Nucleus accumbens (tissue), 56 donors: ENCODE results near the gene DYRK4.

ENCODE experiments used
- DNase-seq, 56 donors: peaks; one replicate each; lab custom pipeline; 2025; lab: John Stamatoyannopoulos, UW

The DYRK4 gene

DNA sequence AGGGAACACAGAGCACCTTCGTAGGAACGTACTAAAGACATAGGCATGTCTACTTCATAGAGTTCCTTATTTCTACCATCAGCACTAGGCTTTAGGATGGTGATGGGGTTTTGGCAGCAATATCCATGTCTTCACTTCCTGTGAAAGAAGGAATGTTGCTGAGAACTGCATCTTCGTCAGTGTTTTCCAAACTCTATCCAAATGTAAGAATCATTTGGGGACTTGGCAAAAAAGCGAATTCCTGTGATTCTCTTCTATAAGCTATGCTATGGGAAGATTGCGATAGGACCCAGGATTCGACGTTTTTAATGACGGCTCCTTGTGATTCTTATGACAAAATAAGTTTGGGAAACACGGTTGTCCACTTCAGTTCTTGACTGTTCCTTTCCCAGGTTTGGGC, 47.1 kb downstream of the DYRK4 start:
- DNase-seq = no peak

DNA sequence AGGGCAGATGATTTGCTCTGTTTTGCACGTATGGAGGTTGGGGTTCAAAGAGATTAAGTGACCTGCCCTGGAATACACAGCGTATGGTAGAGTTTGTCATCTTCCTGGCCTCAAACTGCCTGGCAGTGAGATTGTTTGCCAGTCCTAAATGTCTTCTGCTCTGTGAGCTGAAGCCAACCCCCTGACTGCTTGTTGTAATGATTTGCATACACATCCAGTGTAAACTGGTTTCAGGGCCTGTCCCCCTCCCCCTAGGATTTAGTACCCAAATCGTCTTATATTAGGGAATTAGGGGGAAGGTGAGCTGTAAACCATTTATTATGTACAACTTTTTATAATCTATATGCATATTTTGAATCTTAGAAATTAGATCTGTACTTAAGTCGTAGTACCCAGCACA, 48.5 kb downstream of the DYRK4 start:
- DNase-seq = no peak

DNA sequence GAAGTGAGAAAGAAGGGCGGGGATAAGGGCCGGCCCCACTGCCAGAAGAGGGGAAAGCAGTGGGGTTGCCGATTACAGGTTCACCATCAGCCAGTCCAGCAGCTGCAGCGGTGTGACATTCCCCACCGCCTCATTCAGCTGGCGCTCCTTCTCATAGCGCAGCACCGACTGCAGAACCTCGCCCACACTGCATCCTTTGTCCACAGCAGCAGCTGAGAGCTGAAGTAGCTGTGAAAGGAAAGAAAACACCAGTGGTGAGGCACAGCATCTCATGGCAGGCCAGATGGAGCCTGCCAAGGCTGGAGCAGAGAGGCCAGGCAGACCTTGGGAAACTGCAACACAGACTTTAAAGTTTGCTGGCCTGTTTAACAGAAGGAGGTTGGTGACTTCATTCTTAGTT, 53.7 kb downstream of the DYRK4 start:
- DNase-seq = peak in 32 of 56 donors; percentile 0 to 60 (median 18)

DNA sequence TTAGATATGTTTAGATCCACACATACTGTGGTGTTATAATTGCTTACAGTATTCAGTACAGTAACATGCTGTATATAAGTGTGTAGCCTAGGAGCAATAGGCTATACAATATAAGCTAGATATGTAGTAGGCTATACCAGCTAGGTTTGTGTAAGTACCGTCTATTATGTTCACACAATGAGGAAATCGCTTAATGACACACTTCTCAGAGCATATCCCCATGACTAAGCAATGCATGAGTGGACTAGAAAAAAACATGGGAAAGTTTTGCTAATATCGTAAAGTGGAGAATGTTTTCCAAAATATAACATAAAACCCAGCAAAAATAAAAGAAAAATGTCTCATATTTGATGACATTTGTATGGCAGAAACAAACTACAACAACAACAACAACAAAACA, 59.5 kb downstream of the DYRK4 start:
- no peak for DNase-seq

DNA sequence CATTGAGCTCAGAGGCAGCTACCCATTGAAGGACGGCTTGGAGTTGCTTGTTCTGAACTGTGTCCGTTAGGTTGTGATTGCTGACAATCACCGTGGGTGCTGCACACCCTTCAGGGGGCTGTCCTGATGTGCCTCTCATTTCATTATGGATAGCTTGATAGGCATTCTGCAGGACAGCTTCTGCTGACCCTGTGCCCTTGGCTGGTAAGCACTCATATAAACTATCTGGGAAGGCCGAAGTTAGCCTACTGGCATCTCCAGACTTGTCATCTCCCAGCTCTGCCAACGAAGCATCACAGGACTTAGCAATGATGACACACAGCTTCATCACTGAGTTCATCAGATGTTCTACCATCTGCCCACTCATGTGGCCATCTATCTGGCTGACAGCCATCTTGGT, 64.5 kb downstream of the DYRK4 start:
- no peak for DNase-seq

DNA sequence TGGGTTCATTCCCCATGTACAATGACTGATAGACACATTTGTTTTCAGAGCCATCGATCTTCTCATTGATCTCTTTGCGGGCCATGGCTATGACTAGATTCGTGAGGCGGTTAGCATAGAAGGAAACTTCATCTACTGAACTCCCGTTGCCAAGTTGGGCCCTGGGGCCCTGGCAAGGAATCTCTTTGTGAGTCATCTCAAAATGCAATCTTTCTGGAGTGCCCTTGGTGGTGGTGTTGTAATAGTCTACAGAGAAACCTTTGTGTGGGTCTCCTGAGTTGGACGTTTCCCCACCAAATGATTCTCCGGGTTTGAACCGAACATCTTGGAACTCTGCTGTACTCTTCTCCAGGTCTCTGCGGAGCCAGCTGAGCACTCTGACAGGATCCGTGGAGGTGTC, 66.4 kb downstream of the DYRK4 start:
- no peak for DNase-seq

DNA sequence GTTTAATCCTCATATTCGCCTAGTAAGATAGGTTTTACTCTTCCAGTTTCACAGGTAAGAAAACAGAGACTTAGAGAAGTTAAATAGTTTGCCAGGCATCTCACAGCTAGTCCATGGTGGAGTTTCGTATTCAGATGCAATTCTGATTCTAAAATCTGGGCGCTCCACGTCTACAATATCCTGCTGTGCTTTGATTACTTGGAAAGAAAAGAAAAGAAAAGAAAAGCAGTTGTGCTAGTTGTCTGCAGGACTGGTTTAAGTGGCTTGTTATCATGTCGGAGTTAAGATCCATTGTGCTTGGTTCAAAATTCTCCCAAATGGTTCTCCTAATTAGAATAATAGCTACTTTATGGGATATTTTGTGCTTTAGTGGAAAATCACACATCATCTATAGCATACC, 68.3 kb downstream of the DYRK4 start:
- no peak for DNase-seq

DNA sequence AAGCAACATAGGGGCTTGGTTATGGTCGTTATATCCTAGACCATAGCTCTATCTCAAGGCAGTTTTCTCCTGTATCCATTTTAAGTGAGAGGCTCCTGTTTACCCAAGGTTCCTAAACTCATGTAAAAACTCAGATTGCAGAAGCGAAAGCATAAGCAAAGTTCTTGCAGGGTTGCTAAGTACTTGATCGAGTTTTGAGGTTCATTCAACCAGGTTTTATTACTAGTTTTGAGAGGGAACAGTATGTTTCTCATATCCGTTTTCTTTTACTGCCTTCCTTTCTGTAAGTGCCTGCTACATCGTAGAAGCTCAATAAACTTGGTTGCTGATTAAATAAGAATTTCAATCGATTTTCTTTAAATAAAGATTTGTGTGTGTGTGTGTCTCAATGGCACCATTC, 81.7 kb downstream of the DYRK4 start:
- DNase-seq = no peak

DNA sequence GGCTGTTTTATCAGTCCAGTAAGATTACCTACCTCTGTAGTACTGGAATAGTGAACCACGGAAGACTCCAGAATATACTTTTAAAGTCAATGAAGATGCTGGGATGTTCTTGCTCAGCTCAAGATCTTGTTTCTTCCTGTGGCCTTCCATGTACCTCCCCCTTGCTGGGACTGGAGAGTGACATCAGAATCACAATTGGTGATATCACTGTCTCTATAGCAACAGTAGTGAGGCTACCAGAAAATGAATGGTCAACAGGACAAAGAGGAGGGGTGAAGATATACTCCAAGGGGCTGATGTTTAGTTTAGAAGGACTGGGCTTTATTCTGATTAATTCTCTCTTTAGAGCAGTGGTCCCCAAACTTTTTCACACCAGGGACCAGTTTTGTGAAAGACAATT, 83.0 kb downstream of the DYRK4 start:
- DNase-seq = no peak

DNA sequence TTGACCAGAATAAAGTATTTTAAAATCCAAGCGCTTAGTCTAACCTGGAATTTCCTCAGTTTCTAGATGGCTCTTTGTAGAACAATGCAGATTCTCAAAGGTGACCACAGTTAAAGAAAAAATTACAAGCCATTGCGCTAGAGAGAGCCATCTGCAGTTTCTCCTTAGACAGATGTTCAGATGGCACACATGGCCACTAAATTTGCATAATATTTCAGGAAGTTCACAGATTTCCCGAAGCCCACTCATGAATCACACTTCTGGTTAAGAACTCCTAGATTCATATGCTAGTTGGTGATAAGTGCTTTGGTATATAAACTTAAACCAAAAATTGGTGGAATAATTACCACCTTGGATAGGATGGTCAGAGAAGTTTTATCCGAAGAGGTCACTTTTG, 86.1 kb downstream of the DYRK4 start:
- no peak for DNase-seq

DNA sequence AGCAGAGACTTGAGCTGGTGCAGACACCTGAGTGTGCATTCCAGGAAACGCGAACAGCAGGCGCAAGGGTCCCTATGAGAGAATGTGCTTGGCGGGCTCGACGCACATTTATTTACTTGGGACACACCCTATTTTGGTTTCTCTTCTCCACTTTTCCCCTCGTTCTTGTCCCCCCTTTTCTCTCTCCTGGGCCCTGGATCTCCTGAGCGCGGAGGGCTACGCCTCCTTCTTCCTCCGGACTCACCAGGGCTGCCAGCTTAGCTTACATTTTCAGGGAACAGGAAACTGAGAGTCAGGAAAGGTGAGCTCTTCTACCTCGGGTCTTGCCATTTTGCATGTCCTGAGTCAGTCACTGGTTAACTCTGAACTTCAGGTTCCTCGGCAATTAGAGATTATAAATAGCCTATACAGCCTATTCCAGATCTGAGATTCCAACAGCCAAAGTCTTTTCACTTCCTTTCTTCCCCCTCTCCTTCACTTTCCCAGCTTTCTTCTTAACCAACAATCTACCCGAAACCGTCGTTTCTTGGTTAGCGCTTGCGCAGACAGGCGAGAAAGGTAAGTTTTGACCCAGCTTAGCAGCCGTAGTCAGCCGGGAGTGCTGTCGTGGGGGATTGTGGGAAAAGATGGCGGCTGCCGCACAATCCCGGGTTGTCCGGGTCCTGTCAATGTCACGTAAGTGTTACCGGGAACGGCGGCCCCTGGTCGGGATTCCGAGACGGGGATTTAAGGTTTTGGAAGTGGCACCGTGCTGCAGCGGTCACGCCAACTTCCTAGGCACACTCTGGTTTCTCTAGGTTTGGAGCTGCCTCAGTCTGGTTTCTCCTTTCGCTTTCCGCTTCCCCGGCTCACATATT, 86.7 kb downstream of the DYRK4 start, which contains the start of the genes AKAP3 and NDUFA9:
TSS of gene AKAP3 (minus strand) at position 551 of the 857 bp plus-strand sequence. CDS start 10,855 bp downstream, outside the sequence.
TSS of gene NDUFA9 (plus strand) at position 614 of the 857 bp plus-strand sequence. CDS start at position 627, 13 bp downstream.
- DNase-seq = peak in 54 of 56 donors; percentile 40 to 92 (median 82)

DNA sequence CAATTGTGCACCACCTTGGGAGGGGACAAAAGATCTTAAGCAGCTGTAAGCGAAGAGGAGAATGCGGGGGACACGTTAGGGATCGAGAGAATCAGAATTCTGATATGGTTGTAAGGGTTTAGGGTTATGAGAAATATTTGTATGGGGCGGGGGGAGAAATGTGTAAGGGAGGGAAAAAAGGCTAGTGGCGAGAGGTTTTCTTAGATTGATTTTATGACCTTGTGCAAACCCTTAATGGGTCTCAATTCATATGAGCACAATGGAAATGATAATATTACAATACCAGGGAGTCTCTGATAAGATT, 87.3 kb downstream of the DYRK4 start:
- DNase-seq = no peak

DNA sequence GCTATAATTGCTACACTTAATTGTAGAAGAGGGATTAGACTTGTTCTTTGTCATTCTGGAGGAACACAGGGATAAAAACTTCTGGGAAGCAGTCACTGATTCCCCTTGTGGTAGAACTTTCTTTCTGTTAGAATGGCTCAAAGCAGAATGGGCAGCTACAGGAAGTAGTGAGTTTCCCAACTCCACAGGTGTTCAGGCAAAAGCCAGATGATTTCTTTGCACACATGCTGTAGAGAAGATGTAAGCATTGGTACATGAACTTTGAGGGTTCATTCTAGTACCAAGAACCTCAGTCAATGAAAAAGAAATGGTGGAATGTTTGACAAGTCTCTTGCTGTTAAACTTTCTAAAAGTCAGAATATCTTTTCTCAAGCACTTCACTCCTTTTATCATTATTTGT, 91.2 kb downstream of the DYRK4 start:
- no peak for DNase-seq

DNA sequence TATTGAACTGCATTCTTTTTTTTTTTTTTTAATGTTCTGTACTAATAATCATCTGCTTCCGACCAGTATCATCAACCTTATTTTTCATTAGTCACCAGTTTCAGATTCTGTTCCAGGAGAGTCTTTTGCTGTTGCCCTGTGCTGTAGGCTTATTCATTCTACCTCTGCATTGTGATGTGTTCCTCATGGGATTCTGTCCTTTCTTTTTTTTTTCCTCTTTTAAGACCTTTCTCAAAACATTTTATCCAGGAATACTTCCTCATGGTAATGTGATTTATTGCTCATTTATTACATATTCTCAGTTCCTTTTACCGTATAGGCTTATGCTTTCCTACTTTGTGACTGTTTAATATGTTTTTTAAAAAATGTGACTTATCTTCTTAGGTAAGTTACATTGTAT, 91.7 kb downstream of the DYRK4 start:
- no peak for DNase-seq
